SH-SY5Y (cell line): ENCODE measurements around the gene FOCAD.

Experiments
- GATA2 ChIP-seq: IDR thresholded peaks from 2 replicates; pipeline ENCODE4 v1.6.1; 2011; ENCODE audit warnings: mild to moderate bottlenecking, low read depth, low read length
- GATA3 ChIP-seq: IDR thresholded peaks from 2 replicates; pipeline ENCODE4 v1.6.1; 2011; ENCODE audit warnings: low read depth, mild to moderate bottlenecking, low read length, moderate library complexity

DNA sequence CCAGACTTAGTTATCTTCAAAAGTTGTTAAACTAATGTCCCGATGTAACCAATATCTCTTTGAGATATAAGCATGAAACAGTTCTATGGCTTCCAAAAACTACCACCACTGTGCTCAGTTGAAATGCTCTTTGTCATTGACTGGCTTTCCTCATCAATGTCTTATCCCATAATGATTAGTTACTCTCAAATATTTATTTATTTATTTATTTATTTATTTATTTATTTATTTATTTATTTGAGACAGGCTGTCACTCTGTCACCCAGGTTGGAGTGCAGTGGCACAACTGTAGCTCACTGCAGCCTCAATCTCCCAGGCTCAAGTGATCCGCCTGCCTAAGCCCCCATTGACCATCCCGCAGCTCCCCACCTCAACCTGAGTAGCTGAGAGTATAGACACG, 33.7 kb upstream of the FOCAD start:
- no peak for TF ChIP-seq GATA2
- no peak for TF ChIP-seq GATA3
